Stomach smooth muscle (tissue), 2 donors: Measurements from ENCODE around the gene CEP44.

Source experiments
- H3K27ac ChIP-seq: one replicate; pipeline ENCODE4 v1.7.0; 2013; ENCODE audit warnings: mild to moderate bottlenecking, low read length, inconsistent platforms
- H3K27me3 ChIP-seq, 2 donors: one replicate each; pipeline ENCODE4 v1.7.0; 2013; ENCODE audit warnings: low read length in 2 of 2; ENCODE audit not compliant: insufficient read depth in 2 of 2, control insufficient read depth in 1 of 2
- H3K36me3 ChIP-seq, 2 donors: one replicate each; pipeline ENCODE4 v1.7.0; 2013; ENCODE audit warnings: low read length in 2 of 2; ENCODE audit not compliant: control insufficient read depth in 2 of 2, insufficient read depth in 2 of 2
- H3K4me1 ChIP-seq: one replicate; pipeline ENCODE4 v1.7.0; 2013; ENCODE audit warnings: low read length; ENCODE audit not compliant: control insufficient read depth, insufficient read depth
- H3K4me3 ChIP-seq, 2 donors: one replicate each; pipeline ENCODE4 v1.7.0; 2013; ENCODE audit warnings: low read length in 2 of 2
- H3K9ac ChIP-seq, 2 donors: one replicate each; pipeline ENCODE4 v1.7.0; 2013; ENCODE audit warnings: low read length in 2 of 2, mild to moderate bottlenecking in 1 of 2
- H3K9me3 ChIP-seq, 2 donors: one replicate each; pipeline ENCODE4 v1.7.0; 2013; ENCODE audit warnings: low read length in 2 of 2; ENCODE audit not compliant: control insufficient read depth in 2 of 2
- donor health status: healthy.
- donor health status: Pancreatic carcinoma.

The CEP44 gene

GRCh38 chr4:174320494-174321199 is 36.9 kb downstream of the CEP44 start:
- Histone ChIP-seq H3K9ac (peak overlapping the region in 1 of 2 donors; percentile 41), H3K27ac (peak overlapping the region; percentile 43), H3K9me3 (no peaks in the 10 kb centered on the region), H3K4me3 (peak overlapping the region in 1 of 2 donors; percentile 11), H3K36me3 (no peaks in the 10 kb centered on the region), H3K4me1 (peaks cover 3% of the 10 kb centered on the region), H3K27me3 (no peaks in the 10 kb centered on the region)

- H3K9ac ChIP-seq: no peak overlapping the region
- H3K27me3 ChIP-seq: no peaks in the 10 kb centered on the region
- no peaks in the 10 kb centered on the region for H3K9me3 ChIP-seq
- peaks cover 3% of the 10 kb centered on the region for H3K4me1 ChIP-seq
- no peak overlapping the region for H3K27ac ChIP-seq
- H3K4me3 ChIP-seq: no peak overlapping the region
- H3K36me3 ChIP-seq: no peaks in the 10 kb centered on the region
These were observed 40.5 kb downstream of the CEP44 start for GRCh38 chr4:174324236-174324635.

- H3K9ac ChIP-seq: no peak overlapping the region
- no peak overlapping the region for H3K27ac ChIP-seq
- H3K9me3 ChIP-seq: no peaks in the 10 kb centered on the region
- peaks cover 3% of the 10 kb centered on the region for H3K4me1 ChIP-seq
- H3K4me3 ChIP-seq: no peak overlapping the region
- no peaks in the 10 kb centered on the region for H3K27me3 ChIP-seq
- H3K36me3 ChIP-seq: no peaks in the 10 kb centered on the region
These were observed 41.0 kb downstream of the CEP44 start for GRCh38 chr4:174324725-174325124.

GRCh38 chr4:174332741-174333493 is 49.2 kb downstream of the CEP44 start:
- Histone ChIP-seq H3K27ac (no peak overlapping the region), H3K36me3 (no peaks in the 10 kb centered on the region), H3K4me1 (no peaks in the 10 kb centered on the region), H3K27me3 (no peaks in the 10 kb centered on the region), H3K9me3 (no peaks in the 10 kb centered on the region), H3K4me3 (no peak overlapping the region), H3K9ac (no peak overlapping the region)

- Histone ChIP-seq H3K9ac (no peak overlapping the region), H3K27ac (no peak overlapping the region), H3K9me3 (no peaks in the 10 kb centered on the region), H3K36me3 (no peaks in the 10 kb centered on the region), H3K27me3 (no peaks in the 10 kb centered on the region), H3K4me3 (no peak overlapping the region), H3K4me1 (no peaks in the 10 kb centered on the region)
These were observed 50.9 kb downstream of the CEP44 start for GRCh38 chr4:174334628-174335027.

GRCh38 chr4:174340714-174341113 is 57.0 kb downstream of the CEP44 start:
- no peaks in the 10 kb centered on the region for H3K4me1 ChIP-seq
- H3K9ac ChIP-seq: no peak overlapping the region
- H3K27ac ChIP-seq: no peak overlapping the region
- H3K9me3 ChIP-seq: no peaks in the 10 kb centered on the region
- H3K36me3 ChIP-seq: no peaks in the 10 kb centered on the region
- no peaks in the 10 kb centered on the region for H3K27me3 ChIP-seq
- no peak overlapping the region for H3K4me3 ChIP-seq

GRCh38 chr4:174349156-174349555 is 65.4 kb downstream of the CEP44 start:
- H3K27ac ChIP-seq: no peak overlapping the region
- H3K4me1 ChIP-seq: no peaks in the 10 kb centered on the region
- no peaks in the 10 kb centered on the region for H3K27me3 ChIP-seq
- H3K4me3 ChIP-seq: no peak overlapping the region
- no peak overlapping the region for H3K9ac ChIP-seq
- peaks cover 0 to 4% of the 10 kb centered on the region in 2 donors for H3K9me3 ChIP-seq
- H3K36me3 ChIP-seq: no peaks in the 10 kb centered on the region

- H3K4me1 ChIP-seq: no peaks in the 10 kb centered on the region
- no peak overlapping the region for H3K9ac ChIP-seq
- H3K27me3 ChIP-seq: no peaks in the 10 kb centered on the region
- no peaks in the 10 kb centered on the region for H3K36me3 ChIP-seq
- H3K27ac ChIP-seq: no peak overlapping the region
- H3K4me3 ChIP-seq: no peak overlapping the region
- H3K9me3 ChIP-seq: peaks cover 0 to 4% of the 10 kb centered on the region in 2 donors
These were observed 68.5 kb downstream of the CEP44 start for GRCh38 chr4:174352061-174352819.

- H3K9me3 ChIP-seq: no peaks in the 10 kb centered on the region
- H3K4me3 ChIP-seq: no peak overlapping the region
- no peak overlapping the region for H3K9ac ChIP-seq
- no peaks in the 10 kb centered on the region for H3K4me1 ChIP-seq
- no peaks in the 10 kb centered on the region for H3K36me3 ChIP-seq
- no peak overlapping the region for H3K27ac ChIP-seq
- H3K27me3 ChIP-seq: no peaks in the 10 kb centered on the region
These were observed 73.6 kb downstream of the CEP44 start for GRCh38 chr4:174357321-174357720.

GRCh38 chr4:174358410-174358809 is 74.7 kb downstream of the CEP44 start:
- Histone ChIP-seq H3K36me3 (no peaks in the 10 kb centered on the region), H3K27ac (no peak overlapping the region), H3K9ac (no peak overlapping the region), H3K4me1 (no peaks in the 10 kb centered on the region), H3K4me3 (no peak overlapping the region), H3K9me3 (no peaks in the 10 kb centered on the region), H3K27me3 (no peaks in the 10 kb centered on the region)
